ENCODE data around the gene KLF14. TPM values are rescaled to one million over a fixed set of nuclear protein-coding genes. Genes with fewer than 3 reads are reported as not detected.

Gene KLF14
- polyA plus RNA-seq, 1 of the 3 experiments (the other 2 are of a cell fraction), result 0.02 TPM

DNA sequence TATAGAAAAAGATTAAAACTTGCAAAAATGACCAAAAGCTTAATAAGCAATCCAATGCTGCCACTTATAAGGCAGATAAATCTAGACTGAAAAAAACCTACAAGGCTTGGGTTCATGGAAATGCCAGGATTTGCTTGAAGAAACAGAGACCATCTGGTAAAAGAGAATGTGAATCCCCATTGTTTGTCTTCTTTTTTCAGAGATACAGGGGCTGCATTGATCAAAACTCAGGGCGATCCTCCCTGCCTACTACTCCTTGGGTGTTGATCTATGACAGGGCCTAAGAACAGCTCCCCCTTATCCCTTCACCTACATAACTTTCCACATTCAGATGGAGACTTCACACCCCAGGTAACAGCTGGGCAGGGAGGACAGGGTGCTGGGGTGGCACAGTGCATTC, 44.3 kb downstream of the KLF14 start:
- ChIA-PET CTCF (no interaction called here), POLR2A (no interaction called here)
- no peak for DNase-seq
- H3K27ac ChIP-seq (ENCODE audit: low read depth in 2 of 2, low read length in 1 of 2), result no peak overlapping the region
- H3K9ac ChIP-seq, result no peak overlapping the region
- TF ChIP-seq TEAD4 (IDR thresholded peaks at IDR 0.05; ENCODE audit: borderline replicate concordance, insufficient read depth), result no peak
- TF ChIP-seq POLR2AphosphoS5 (IDR thresholded peaks at IDR 0.05; ENCODE audit: low read depth, low read length), result no peak
- TF ChIP-seq, protein P1, sequence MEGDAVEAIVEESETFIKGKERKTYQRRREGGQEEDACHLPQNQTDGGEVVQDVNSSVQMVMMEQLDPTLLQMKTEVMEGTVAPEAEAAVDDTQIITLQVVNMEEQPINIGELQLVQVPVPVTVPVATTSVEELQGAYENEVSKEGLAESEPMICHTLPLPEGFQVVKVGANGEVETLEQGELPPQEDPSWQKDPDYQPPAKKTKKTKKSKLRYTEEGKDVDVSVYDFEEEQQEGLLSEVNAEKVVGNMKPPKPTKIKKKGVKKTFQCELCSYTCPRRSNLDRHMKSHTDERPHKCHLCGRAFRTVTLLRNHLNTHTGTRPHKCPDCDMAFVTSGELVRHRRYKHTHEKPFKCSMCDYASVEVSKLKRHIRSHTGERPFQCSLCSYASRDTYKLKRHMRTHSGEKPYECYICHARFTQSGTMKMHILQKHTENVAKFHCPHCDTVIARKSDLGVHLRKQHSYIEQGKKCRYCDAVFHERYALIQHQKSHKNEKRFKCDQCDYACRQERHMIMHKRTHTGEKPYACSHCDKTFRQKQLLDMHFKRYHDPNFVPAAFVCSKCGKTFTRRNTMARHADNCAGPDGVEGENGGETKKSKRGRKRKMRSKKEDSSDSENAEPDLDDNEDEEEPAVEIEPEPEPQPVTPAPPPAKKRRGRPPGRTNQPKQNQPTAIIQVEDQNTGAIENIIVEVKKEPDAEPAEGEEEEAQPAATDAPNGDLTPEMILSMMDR (IDR thresholded peaks at IDR 0.05), result no peak
- no peak for TF ChIP-seq EP300 (IDR thresholded peaks at IDR 0.05; ENCODE audit: borderline replicate concordance in 1 of 2, low read depth in 1 of 2, low read length in 1 of 2)
- TF ChIP-seq FOXM1 (IDR thresholded peaks at IDR 0.05; ENCODE audit: low read depth), result no peak
- no peak for TF ChIP-seq TAF1 (IDR thresholded peaks at IDR 0.05; ENCODE audit: borderline replicate concordance, low read depth, low read length)
- no peak for TF ChIP-seq EZH2phosphoT487 (IDR thresholded peaks at IDR 0.05; ENCODE audit: borderline replicate concordance, low read depth)
- TF ChIP-seq MEF2A (IDR thresholded peaks at IDR 0.05; ENCODE audit: borderline replicate concordance, low read depth), result no peak
- TF ChIP-seq JUND (IDR thresholded peaks at IDR 0.05), result no peak
- no peak for TF ChIP-seq CHD2 (IDR thresholded peaks at IDR 0.05; ENCODE audit: low read length, partially characterized antibody)
- no peak for TF ChIP-seq SIN3A (IDR thresholded peaks at IDR 0.05; ENCODE audit: borderline replicate concordance, low read depth, low read length)
- TF ChIP-seq, protein P2, sequence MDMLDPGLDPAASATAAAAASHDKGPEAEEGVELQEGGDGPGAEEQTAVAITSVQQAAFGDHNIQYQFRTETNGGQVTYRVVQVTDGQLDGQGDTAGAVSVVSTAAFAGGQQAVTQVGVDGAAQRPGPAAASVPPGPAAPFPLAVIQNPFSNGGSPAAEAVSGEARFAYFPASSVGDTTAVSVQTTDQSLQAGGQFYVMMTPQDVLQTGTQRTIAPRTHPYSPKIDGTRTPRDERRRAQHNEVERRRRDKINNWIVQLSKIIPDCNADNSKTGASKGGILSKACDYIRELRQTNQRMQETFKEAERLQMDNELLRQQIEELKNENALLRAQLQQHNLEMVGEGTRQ (IDR thresholded peaks at IDR 0.05; ENCODE audit: borderline replicate concordance, low read depth, low read length), result no peak
- no peaks in the 10 kb centered on the region for H3K4me1 ChIP-seq (ENCODE audit: control insufficient read depth in 1 of 2, insufficient read depth in 2 of 2, low read depth in 1 of 2, low read length in 1 of 2)
- no peaks in the 10 kb centered on the region for H3K79me2 ChIP-seq (ENCODE audit: insufficient read depth)
- 32% methylated on average over 1 of the region's 1 CpG for WGBS (ENCODE audit: low lambda C conversion rate)
- H2AFZ ChIP-seq (ENCODE audit: low read depth), result no peak overlapping the region
- peaks cover 6% of the 10 kb centered on the region; the same call in 1 of the 2 replicates for H3K27me3 ChIP-seq (ENCODE audit: insufficient read depth)
- no peaks in the 10 kb centered on the region for H3K9me2 ChIP-seq
- H4K20me1 ChIP-seq (ENCODE audit: insufficient read depth), result no peaks in the 10 kb centered on the region
- no peak overlapping the region for H3K4me3 ChIP-seq (ENCODE audit: low read depth in 2 of 2, low read length in 1 of 2)
- no peak overlapping the region for H3K4me2 ChIP-seq
- no peaks in the 10 kb centered on the region for H3K9me3 ChIP-seq
- H3K36me3 ChIP-seq (replicated peaks in 1 of 2; ENCODE audit: control insufficient read depth in 1 of 2, insufficient read depth in 2 of 2, low read length in 1 of 2), result no peaks in the 10 kb centered on the region
- no peaks in the 10 kb centered on the region for H3F3A ChIP-seq (replicated peaks; ENCODE audit: insufficient read depth)

- Histone ChIP-seq H3K27me3 (ENCODE audit: insufficient read depth) (peaks cover 6% of the 10 kb centered on the region; the same call in 1 of the 2 replicates), H3K4me1 (ENCODE audit: control insufficient read depth in 1 of 2, insufficient read depth in 2 of 2, low read depth in 1 of 2, low read length in 1 of 2) (no peaks in the 10 kb centered on the region; a peak in 1 of 4 replicates), H3K36me3 (replicated peaks in 1 of 2; ENCODE audit: control insufficient read depth in 1 of 2, insufficient read depth in 2 of 2, low read length in 1 of 2) (no peaks in the 10 kb centered on the region), H4K20me1 (ENCODE audit: insufficient read depth) (no peaks in the 10 kb centered on the region), H3K9me2 (no peaks in the 10 kb centered on the region), H3K4me2 (no peak overlapping the region), H3K27ac (ENCODE audit: low read depth in 2 of 2, low read length in 1 of 2) (peak overlapping the region in 1 of 2 experiments; percentile 8; a peak in 1 of 4 replicates), H3K4me3 (ENCODE audit: low read depth in 2 of 2, low read length in 1 of 2) (no peak overlapping the region), H2AFZ (ENCODE audit: low read depth) (no peak overlapping the region), H3K9ac (no peak overlapping the region), H3K79me2 (ENCODE audit: insufficient read depth) (no peaks in the 10 kb centered on the region), H3K9me3 (no peaks in the 10 kb centered on the region), H3F3A (replicated peaks; ENCODE audit: insufficient read depth) (no peaks in the 10 kb centered on the region)
- POLR2A ChIA-PET, result no interaction called here
- CTCF ChIA-PET, result no interaction called here
- 96% methylated on average over 2 of the region's 2 CpGs for WGBS (ENCODE audit: low lambda C conversion rate)
- DNase-seq, result no peak
- TF ChIP-seq, protein P2 (IDR thresholded peaks at IDR 0.05; ENCODE audit: borderline replicate concordance, low read depth, low read length), result no peak
- TF ChIP-seq FOXM1 (IDR thresholded peaks at IDR 0.05; ENCODE audit: low read depth), result no peak
- TF ChIP-seq POLR2AphosphoS5 (IDR thresholded peaks at IDR 0.05; ENCODE audit: low read depth, low read length), result no peak
- TF ChIP-seq EP300 (IDR thresholded peaks at IDR 0.05; ENCODE audit: borderline replicate concordance in 1 of 2, low read depth in 1 of 2, low read length in 1 of 2), result no peak
- TF ChIP-seq TEAD4 (IDR thresholded peaks at IDR 0.05; ENCODE audit: borderline replicate concordance, insufficient read depth), result no peak
- TF ChIP-seq YY1 (IDR thresholded peaks at IDR 0.05; ENCODE audit: low read depth), result no peak
- TF ChIP-seq SIN3A (IDR thresholded peaks at IDR 0.05; ENCODE audit: borderline replicate concordance, low read depth, low read length), result no peak
- no peak for TF ChIP-seq FOXJ3 (CRISPR knock-in tag; IDR thresholded peaks at IDR 0.05)
- TF ChIP-seq JUND (IDR thresholded peaks at IDR 0.05), result no peak
- no peak for TF ChIP-seq MEF2A (IDR thresholded peaks at IDR 0.05; ENCODE audit: borderline replicate concordance, low read depth)
- no peak for TF ChIP-seq MXI1 (IDR thresholded peaks at IDR 0.05; ENCODE audit: low read depth, low read length)
- no peak for TF ChIP-seq REST (IDR thresholded peaks at IDR 0.05; ENCODE audit: low read depth, low read length)
- no peak for TF ChIP-seq RXRA (IDR thresholded peaks at IDR 0.05; ENCODE audit: borderline replicate concordance, low read depth)
Observed at GRCh38 chr7:130683026-130683425, 51.0 kb downstream of the KLF14 start.

All from SK-N-SH (cell line).